H1 (cell line): ENCODE results near the gene TEX35. TPM values are rescaled to one million over a fixed set of nuclear protein-coding genes. Genes with fewer than 3 reads are reported as not detected.
A peak's percentile ranks its signal among the peaks of the same experiment; 100 is the strongest.

Experiments
- CTCF ChIA-PET: fragments of 300-600 bp; sonication (Branson Sonifier 250); formaldehyde crosslinking; loops from one replicate; lab custom pipeline; 2021; ENCODE audit not compliant: partially characterized antibody; lab: Charles Lee
- POLR2A ChIA-PET: fragments of 300-600 bp; sonication (Branson Sonifier 250); formaldehyde crosslinking; loops from one replicate; lab custom pipeline; 2021; ENCODE audit warnings: inconsistent platforms; ENCODE audit not compliant: partially characterized antibody; lab: Charles Lee
- DNase-seq, 2 experiments: peaks; one replicate each; pipeline versions ENCODE4 v3.0.0 to v3.0.0-alpha.2; 2010 to 2022; ENCODE audit warnings: low spot score in 2 of 2, low read depth in 1 of 2, mixed read lengths in 1 of 2
- FAIRE-seq: peaks from 2 replicates; lab custom pipeline; 2011; peaks lifted over from hg19 to GRCh38; lab: Jason Lieb, UNC
- H2AFZ ChIP-seq: 2 replicates; pipeline ENCODE4 v1.8.1; 2012; ENCODE audit warnings: low read length, inconsistent platforms
- H2AK5ac ChIP-seq: 2 replicates; pipeline ENCODE4 v1.6.1; 2013; ENCODE audit warnings: low read depth, low read length
- H2BK120ac ChIP-seq: replicated peaks from 2 replicates; pipeline ENCODE3; 2013; ENCODE audit warnings: low read depth, low read length, inconsistent platforms
- H2BK12ac ChIP-seq: 2 replicates; pipeline ENCODE4 v1.6.1; 2013; ENCODE audit warnings: low read depth, low read length
- H2BK15ac ChIP-seq: 2 replicates; pipeline ENCODE4 v1.6.1; 2013; ENCODE audit warnings: low read length
- H2BK20ac ChIP-seq: 2 replicates; pipeline ENCODE4 v1.6.1; 2013; ENCODE audit warnings: low read length
- H2BK5ac ChIP-seq: 2 replicates; pipeline ENCODE4 v1.6.1; 2013; ENCODE audit warnings: low read depth, low read length
- H3K14ac ChIP-seq: 2 replicates; pipeline ENCODE4 v1.6.1; 2013; ENCODE audit warnings: inconsistent platforms; ENCODE audit not compliant: insufficient read length
- H3K18ac ChIP-seq: 2 replicates; pipeline ENCODE4 v1.6.1; 2013; ENCODE audit warnings: low read length; ENCODE audit errors: extremely low read depth
- H3K23ac ChIP-seq: 2 replicates; pipeline ENCODE4 v1.6.1; 2013; ENCODE audit warnings: inconsistent platforms; ENCODE audit not compliant: insufficient read length
- H3K23me2 ChIP-seq: 2 replicates; pipeline ENCODE4 v1.6.1; 2013; ENCODE audit warnings: low read depth, low read length
- H3K27ac ChIP-seq: 2 replicates; pipeline ENCODE4 v1.6.1; 2011; ENCODE audit warnings: low read depth, low read length, inconsistent platforms
- H3K27me3 ChIP-seq, 4 experiments: replicated peaks in 1 of 4; 1 replicate in 1 of 4; 2 replicates in 3 of 4; pipeline versions ENCODE4 v1.6.1 to v1.8.1; 2011 to 2013; ENCODE audit warnings: low read length in 3 of 4, mild to moderate bottlenecking in 3 of 4, inconsistent platforms in 2 of 4, mixed read lengths in 2 of 4, moderate library complexity in 1 of 4; ENCODE audit not compliant: control insufficient read depth in 3 of 4, insufficient read depth in 3 of 4; ENCODE audit errors: extremely low read depth in 1 of 4
- H3K36me3 ChIP-seq, 4 experiments: 2 replicates each; pipeline versions ENCODE4 v1.6.1 to v1.8.1; 2011 to 2013; ENCODE audit warnings: mild to moderate bottlenecking in 4 of 4, low read length in 3 of 4, moderate library complexity in 2 of 4, control low read depth in 1 of 4, inconsistent platforms in 1 of 4; ENCODE audit not compliant: insufficient read depth in 4 of 4, control insufficient read depth in 2 of 4
- H3K4ac ChIP-seq: replicated peaks from 2 replicates; pipeline ENCODE3; 2013; ENCODE audit warnings: low read length, low read depth, mixed read lengths, inconsistent platforms; ENCODE audit not compliant: insufficient read length
- H3K4me1 ChIP-seq, 4 experiments: replicated peaks in 1 of 4; 1 replicate in 1 of 4; 2 replicates in 3 of 4; pipeline versions ENCODE4 v1.6.1 to v1.8.1; 2011 to 2013; ENCODE audit warnings: low read length in 3 of 4, inconsistent platforms in 2 of 4, mixed read lengths in 1 of 4; ENCODE audit not compliant: insufficient read depth in 4 of 4, control insufficient read depth in 3 of 4
- H3K4me2 ChIP-seq, 2 experiments: 2 replicates each; pipeline versions ENCODE4 v1.6.1 to v1.8.1; 2011 to 2013; ENCODE audit warnings: low read depth in 2 of 2, low read length in 2 of 2, control low read depth in 1 of 2, inconsistent platforms in 1 of 2, mild to moderate bottlenecking in 1 of 2; ENCODE audit not compliant: insufficient read depth in 1 of 2
- H3K4me3 ChIP-seq, 4 experiments: fragments of 200-600, 300-600 bp in 1 of 4; sonication (generic), shearing (Covaris generic), sonication (Bioruptor Twin) in 1 of 4; 2 replicates each; pipeline versions ENCODE4 v1.5.1 to v1.8.1; 2011 to 2016; ENCODE audit warnings: low read length in 4 of 4, low read depth in 3 of 4, control low read depth in 2 of 4, inconsistent platforms in 2 of 4, mild to moderate bottlenecking in 2 of 4, mixed read lengths in 1 of 4, moderate library complexity in 1 of 4; ENCODE audit not compliant: insufficient read depth in 2 of 4; ENCODE audit errors: extremely low read depth in 1 of 4
- H3K56ac ChIP-seq: replicated peaks from 2 replicates; pipeline ENCODE3; 2013; ENCODE audit warnings: low read depth, mild to moderate bottlenecking, mixed read lengths, low read length, inconsistent platforms; ENCODE audit not compliant: insufficient read length
- H3K79me1 ChIP-seq: 2 replicates; pipeline ENCODE4 v1.6.1; 2013; ENCODE audit warnings: low read depth, low read length, control low read depth
- H3K79me2 ChIP-seq, 2 experiments: 2 replicates each; pipeline versions ENCODE4 v1.6.1 to v1.8.1; 2012 to 2013; ENCODE audit warnings: low read length in 2 of 2, mild to moderate bottlenecking in 2 of 2, inconsistent platforms in 1 of 2; ENCODE audit not compliant: insufficient read depth in 2 of 2, control insufficient read depth in 1 of 2
- H3K9ac ChIP-seq, 4 experiments: replicated peaks in 1 of 4; 1 replicate in 1 of 4; 2 replicates in 3 of 4; pipeline versions ENCODE4 v1.6.1 to v1.8.1; 2011 to 2013; ENCODE audit warnings: low read depth in 3 of 4, low read length in 3 of 4, control low read depth in 2 of 4, mild to moderate bottlenecking in 2 of 4, moderate library complexity in 2 of 4, inconsistent platforms in 1 of 4; ENCODE audit errors: extremely low read depth in 1 of 4
- H3K9me3 ChIP-seq, 2 experiments: 2 replicates each; pipeline versions ENCODE4 v1.6.1 to v1.8.1; 2012 to 2013; ENCODE audit warnings: mild to moderate bottlenecking in 2 of 2, moderate library complexity in 2 of 2, control low read depth in 1 of 2, inconsistent platforms in 1 of 2, low read depth in 1 of 2, low read length in 1 of 2, mixed read lengths in 1 of 2; ENCODE audit not compliant: insufficient read depth in 2 of 2
- H4K20me1 ChIP-seq, 2 experiments: replicated peaks in 1 of 2; 2 replicates each; pipeline versions ENCODE3 to v1.8.1; 2011 to 2013; ENCODE audit warnings: inconsistent platforms in 2 of 2, low read length in 2 of 2, mild to moderate bottlenecking in 1 of 2; ENCODE audit not compliant: insufficient read depth in 2 of 2, control insufficient read depth in 1 of 2
- H4K5ac ChIP-seq: 2 replicates; pipeline ENCODE4 v1.6.1; 2013; ENCODE audit warnings: low read length, low read depth, mixed read lengths, inconsistent platforms; ENCODE audit not compliant: insufficient read length
- H4K8ac ChIP-seq: 2 replicates; pipeline ENCODE4 v1.8.0; 2013; ENCODE audit warnings: mild to moderate bottlenecking, moderate library complexity, low read length, inconsistent platforms; ENCODE audit not compliant: insufficient read depth; ENCODE audit errors: extremely low read depth
- H4K91ac ChIP-seq: replicated peaks from 2 replicates; pipeline ENCODE3; 2013; ENCODE audit warnings: low read length, mixed read lengths, inconsistent platforms; ENCODE audit not compliant: insufficient read length
- CREB1 ChIP-seq: IDR thresholded peaks from 2 replicates; pipeline ENCODE4 v1.6.1; 2012; ENCODE audit warnings: inconsistent platforms
- NRF1 ChIP-seq: IDR thresholded peaks from 2 replicates; pipeline ENCODE4 v1.6.1; 2011; ENCODE audit warnings: mild to moderate bottlenecking, low read depth, low read length, improper control_type of control experiment
- SIRT6 ChIP-seq: IDR thresholded peaks from one replicate; pipeline ENCODE4 v1.7.1; 2012; ENCODE audit warnings: low read length, inconsistent platforms
- TEAD4 ChIP-seq: IDR thresholded peaks from 2 replicates; pipeline ENCODE4 v1.6.1; 2012; ENCODE audit warnings: low read depth, low read length, inconsistent platforms, mixed read lengths
- WGBS, 2 experiments: shearing (Covaris generic) in 1 of 2; methylation state at CpG; one replicate each; pipeline versions ENCODE4 v1.1.6 to v1.1.7; 2013 to 2015; ENCODE audit warnings: low lambda C conversion rate in 2 of 2, mixed read lengths in 2 of 2, inconsistent platforms in 1 of 2, low coverage in 1 of 2, missing lambda C conversion rate in 1 of 2; ENCODE audit not compliant: insufficient replicate concordance in 2 of 2, insufficient coverage in 1 of 2, insufficient read length in 1 of 2; ENCODE audit errors: extremely low coverage in 1 of 2, missing lambda C conversion rate in 1 of 2; 5-methylcytosine and 5-hydroxymethylcytosine counted together
- polyA plus RNA-seq, 7 experiments: library from polyadenylated mRNA; depleted of rRNA in 3 of 7; stranded (reverse) in 5 of 7; unstranded in 2 of 7; fragments of >200 nt in 5 of 7; fragments of 200-250 nt in 2 of 7; gene quantifications; 1 replicate in 5 of 7; 2 replicates in 1 of 7; 4 replicates in 1 of 7; pipeline versions ENCODE4 v1.2.1 to v1.2.3, GENCODE V29; 2011 to 2013; ENCODE audit warnings: missing spikeins in 2 of 7, mixed read lengths in 2 of 7
- total RNA-seq: library from RNA; stranded (reverse); fragmentation: NEBNext Ultra II Directional; extraction: Animal tissue kit (Norgen Biotek cat#: 25700); gene quantifications from 2 replicates; pipeline ENCODE4 v1.2.1, GENCODE V29; 2021

The TEX35 gene
- total and polyA plus RNA-seq, 2 of the 8 experiments (the other 6 are each of a cell fraction or from before 2014, with no cell fraction given): 0.03 TPM; not detected in 1

GRCh38 chr1:178470411-178470960 lies 42.4 kb upstream of the TEX35 start:
- peaks cover 2 to 27% (median 13%) of the 10 kb centered on the region in 4 experiments for H3K36me3 ChIP-seq
- 97% methylated on average over 5 of the region's 5 CpGs; no CpG with 5 or more reads in 1 of the 2 experiments for WGBS, 2 experiments
- H3K23me2 ChIP-seq: no peaks in the 10 kb centered on the region
- H2BK20ac ChIP-seq: no peak overlapping the region
- no peak overlapping the region for H3K4me2 ChIP-seq
- FAIRE-seq (no peak), DNase-seq (no peak)
- H3K9ac ChIP-seq: no peak overlapping the region
- H2BK5ac ChIP-seq: no peak overlapping the region
- no peak overlapping the region for H4K91ac ChIP-seq
- no peak overlapping the region for H2BK120ac ChIP-seq
- no peak overlapping the region for H2AFZ ChIP-seq
- no peak overlapping the region for H2BK12ac ChIP-seq
- no peak overlapping the region for H4K8ac ChIP-seq
- no peaks in the 10 kb centered on the region for H3K9me3 ChIP-seq
- no peaks in the 10 kb centered on the region for H4K20me1 ChIP-seq
- H3K4ac ChIP-seq: no peak overlapping the region
- H3K18ac ChIP-seq: no peak overlapping the region
- no peaks in the 10 kb centered on the region for H3K27me3 ChIP-seq
- no peaks in the 10 kb centered on the region for H3K79me2 ChIP-seq
- no peak overlapping the region for H3K4me3 ChIP-seq
- no peak overlapping the region for H2BK15ac ChIP-seq
- no peak overlapping the region for H3K23ac ChIP-seq
- ChIA-PET POLR2A (no interaction called here), CTCF (interaction anchor here (0.6 to 10.0 kb wide), 6 partner anchors 12 to 170 kb away, joined by 3 to 95 read pairs (median 4); no protein-coding TSS in a partner anchor)
- H4K5ac ChIP-seq: no peak overlapping the region
- 0 out of 2 replicates have a peak, but pooled peaks cover 3% of the 10 kb centered on the region for H3K79me1 ChIP-seq
- TF ChIP-seq TEAD4 (0 out of 2 replicates have a peak, but pooled peaks have one; percentile 4), NRF1 (no peak), SIRT6 (no peak), CREB1 (no peak)
- H2AK5ac ChIP-seq: no peak overlapping the region
- no peak overlapping the region for H3K27ac ChIP-seq
- H3K56ac ChIP-seq: no peak overlapping the region
- H3K4me1 ChIP-seq: no peaks in the 10 kb centered on the region
- H3K14ac ChIP-seq: no peak overlapping the region
